WI38 (cell line): ENCODE data around the gene TALDO1.

Experiments used
- H3K4me3 ChIP-seq: 2 replicates; pipeline ENCODE4 v1.5.1; 2011; ENCODE audit warnings: low read depth, mild to moderate bottlenecking, control low read depth, low read length
- TF ChIP-seq, protein P1 (sequence below): IDR thresholded peaks from 2 replicates; pipeline ENCODE4 v1.5.1; 2012; ENCODE audit warnings: low read depth, mild to moderate bottlenecking, control low read depth, low read length

Gene TALDO1

DNA sequence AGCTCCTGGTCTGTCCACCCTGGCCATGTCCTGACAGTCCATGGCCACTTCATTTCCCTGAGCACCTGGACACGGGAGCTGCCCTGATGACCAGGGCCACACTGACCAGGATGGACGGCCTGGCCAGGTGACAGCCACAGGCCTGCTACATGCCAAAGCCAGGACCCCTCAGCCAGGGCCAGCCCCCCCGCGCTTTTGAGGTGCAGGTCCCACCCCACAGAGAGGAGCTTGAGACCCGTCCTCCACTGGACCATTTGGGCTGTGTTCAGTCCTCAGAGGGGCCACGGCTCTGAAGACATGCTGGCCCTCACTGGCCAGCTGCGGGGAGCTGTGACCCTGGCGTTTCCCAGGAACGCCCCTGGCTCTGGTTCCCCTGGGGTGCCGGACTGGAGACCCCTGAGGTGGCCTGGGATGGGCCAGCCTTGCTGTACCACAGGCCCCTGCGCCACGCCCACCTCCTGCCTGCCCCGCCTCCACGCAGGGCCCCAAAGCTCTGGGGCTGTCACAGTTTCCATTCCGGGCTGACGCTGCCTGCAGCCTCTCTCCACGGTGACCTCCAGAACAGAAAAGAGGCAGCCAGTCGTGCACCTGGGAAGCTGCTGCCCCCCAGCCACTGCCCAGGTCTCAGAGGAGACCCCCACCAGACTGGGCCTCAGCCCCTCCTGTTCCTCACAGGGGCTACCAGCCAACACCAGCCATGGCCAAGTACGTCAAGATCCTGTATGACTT lies 23.1 kb upstream of the TALDO1 start:
- TF ChIP-seq, protein P1, sequence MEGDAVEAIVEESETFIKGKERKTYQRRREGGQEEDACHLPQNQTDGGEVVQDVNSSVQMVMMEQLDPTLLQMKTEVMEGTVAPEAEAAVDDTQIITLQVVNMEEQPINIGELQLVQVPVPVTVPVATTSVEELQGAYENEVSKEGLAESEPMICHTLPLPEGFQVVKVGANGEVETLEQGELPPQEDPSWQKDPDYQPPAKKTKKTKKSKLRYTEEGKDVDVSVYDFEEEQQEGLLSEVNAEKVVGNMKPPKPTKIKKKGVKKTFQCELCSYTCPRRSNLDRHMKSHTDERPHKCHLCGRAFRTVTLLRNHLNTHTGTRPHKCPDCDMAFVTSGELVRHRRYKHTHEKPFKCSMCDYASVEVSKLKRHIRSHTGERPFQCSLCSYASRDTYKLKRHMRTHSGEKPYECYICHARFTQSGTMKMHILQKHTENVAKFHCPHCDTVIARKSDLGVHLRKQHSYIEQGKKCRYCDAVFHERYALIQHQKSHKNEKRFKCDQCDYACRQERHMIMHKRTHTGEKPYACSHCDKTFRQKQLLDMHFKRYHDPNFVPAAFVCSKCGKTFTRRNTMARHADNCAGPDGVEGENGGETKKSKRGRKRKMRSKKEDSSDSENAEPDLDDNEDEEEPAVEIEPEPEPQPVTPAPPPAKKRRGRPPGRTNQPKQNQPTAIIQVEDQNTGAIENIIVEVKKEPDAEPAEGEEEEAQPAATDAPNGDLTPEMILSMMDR: no peak
- H3K4me3 ChIP-seq: no peak overlapping the region

DNA sequence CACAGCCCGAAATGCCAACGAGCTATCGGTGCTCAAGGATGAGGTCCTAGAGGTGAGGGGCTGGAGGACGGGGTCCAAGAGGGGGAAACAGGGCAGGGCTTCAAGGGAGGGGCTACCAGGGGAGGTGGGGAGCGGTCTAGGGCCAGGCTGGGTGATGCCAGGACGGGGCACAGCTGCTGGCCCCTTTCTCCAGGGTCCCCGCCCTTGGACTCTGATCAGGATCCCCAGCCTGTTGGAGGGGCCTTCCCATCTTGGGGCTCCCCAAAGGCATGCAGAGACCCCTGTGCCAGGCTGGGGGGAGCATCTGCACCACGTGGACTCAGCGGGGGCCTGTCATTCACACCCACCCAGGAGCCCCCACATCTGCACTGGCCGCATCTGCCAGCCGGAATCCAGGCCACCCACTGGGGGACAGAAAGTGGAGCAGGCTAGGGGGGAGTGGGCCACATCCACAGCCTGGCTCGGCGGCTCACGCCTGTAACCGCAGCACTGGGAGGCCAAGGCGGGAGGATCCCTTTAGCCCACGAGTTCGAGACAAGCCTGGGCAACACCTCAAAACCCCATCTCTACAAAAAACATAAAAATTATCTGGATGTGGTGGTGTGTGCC lies 22.4 kb upstream of the TALDO1 start:
- TF ChIP-seq, protein P1: no peak
- no peak overlapping the region for H3K4me3 ChIP-seq

DNA sequence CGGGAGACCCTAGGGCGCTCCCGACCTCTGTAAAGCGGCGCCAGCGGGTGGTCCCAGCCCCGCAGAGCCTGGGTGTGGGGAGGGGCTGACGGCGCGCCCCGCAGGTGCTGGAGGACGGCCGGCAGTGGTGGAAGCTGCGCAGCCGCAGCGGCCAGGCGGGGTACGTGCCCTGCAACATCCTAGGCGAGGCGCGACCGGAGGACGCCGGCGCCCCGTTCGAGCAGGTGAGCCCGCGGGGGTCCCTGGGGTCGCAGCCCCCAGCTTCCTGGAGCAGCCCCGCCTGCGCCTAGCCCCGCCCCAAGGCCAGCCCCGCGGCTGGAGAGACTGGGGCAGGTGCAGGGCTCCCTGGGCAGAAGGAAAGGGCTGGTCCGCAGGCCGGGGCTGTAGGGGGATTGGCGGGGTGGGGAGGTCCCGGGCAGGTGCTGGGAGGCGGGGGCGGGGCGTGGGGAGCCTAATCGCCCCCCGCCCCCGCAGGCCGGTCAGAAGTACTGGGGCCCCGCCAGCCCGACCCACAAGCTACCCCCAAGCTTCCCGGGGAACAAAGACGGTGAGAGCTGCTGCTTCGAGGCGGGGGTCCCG lies 21.6 kb upstream of the TALDO1 start:
- TF ChIP-seq, protein P1: no peak
- H3K4me3 ChIP-seq: no peak overlapping the region

GRCh38 chr11:726278-727220 lies 20.7 kb upstream of the TALDO1 start:
- H3K4me3 ChIP-seq: no peak overlapping the region
- TF ChIP-seq, protein P1: no peak

DNA sequence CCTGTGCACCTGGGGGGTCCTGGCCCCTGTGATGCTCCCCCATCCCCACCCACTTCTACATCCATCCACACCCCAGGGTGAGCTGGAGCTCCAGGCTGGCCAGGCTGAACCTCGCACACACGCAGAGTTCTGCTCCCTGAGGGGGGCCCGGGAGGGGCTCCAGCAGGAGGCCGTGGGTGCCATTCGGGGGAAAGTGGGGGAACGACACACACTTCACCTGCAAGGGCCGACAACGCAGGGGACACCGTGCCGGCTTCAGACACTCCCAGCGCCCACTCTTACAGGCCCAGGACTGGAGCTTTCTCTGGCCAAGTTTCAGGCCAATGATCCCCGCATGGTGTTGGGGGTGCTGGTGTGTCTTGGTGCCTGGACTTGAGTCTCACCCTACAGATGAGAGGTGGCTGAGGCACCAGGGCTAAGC lies 20.0 kb upstream of the TALDO1 start:
- TF ChIP-seq, protein P1: no peak
- H3K4me3 ChIP-seq: no peak overlapping the region

- TF ChIP-seq, protein P1: peak; percentile 98
- H3K4me3 ChIP-seq: no peak overlapping the region
These were observed 19.2 kb upstream of the TALDO1 start for GRCh38 chr11:727859-728748.
